Activated T-helper 2 cell treated with anti-CD3 and anti-CD28 coated beads, Interferon-gamma antibody, Interleukin-2, Interleukin-4, amounts not matched to agents 10 μg/mL and 5 μg/mL and 100 μg/mL, durations not matched to agents 14 hours and 24 hours and 36 hours (primary cell): ENCODE data around the gene HOXD12. TPM values are rescaled to one million over a fixed set of nuclear protein-coding genes. Genes with fewer than 3 reads are reported as not detected.

Experiments used
- DNase-seq: peaks from one replicate; pipeline ENCODE4 v3.0.0; 2021; ENCODE audit warnings: low spot score
- H3K27ac Mint-ChIP-seq: one replicate; pipeline ENCODE4 v1.8.0; 2021; ENCODE audit warnings: mixed read lengths
- H3K27me3 Mint-ChIP-seq: one replicate; pipeline ENCODE4 v1.8.0; 2021; ENCODE audit warnings: low read depth, mixed read lengths
- H3K36me3 Mint-ChIP-seq: one replicate; pipeline ENCODE4 v1.8.0; 2021; ENCODE audit warnings: low read depth, mixed read lengths
- H3K4me1 Mint-ChIP-seq: one replicate; pipeline ENCODE4 v1.8.0; 2021; ENCODE audit warnings: low read depth, mixed read lengths
- H3K4me3 Mint-ChIP-seq: one replicate; pipeline ENCODE4 v1.8.0; 2021; ENCODE audit warnings: low read depth, mild to moderate bottlenecking, moderate library complexity, mixed read lengths
- H3K9me3 Mint-ChIP-seq: one replicate; pipeline ENCODE4 v1.8.0; 2021; ENCODE audit warnings: mixed read lengths
- intact Hi-C: fragments of 100-400 bp; cut with micrococcal nuclease; formaldehyde crosslinking; loops from one replicate; pipeline ENCODE4 v1.15.1; 2023
- total RNA-seq: library from RNA; stranded (reverse); gene quantifications from 2 replicates; pipeline ENCODE4 v1.2.3, GENCODE V29; 2022

HOXD12 gene
- total RNA-seq, 1 donor from 2014 or later = not detected

DNA sequence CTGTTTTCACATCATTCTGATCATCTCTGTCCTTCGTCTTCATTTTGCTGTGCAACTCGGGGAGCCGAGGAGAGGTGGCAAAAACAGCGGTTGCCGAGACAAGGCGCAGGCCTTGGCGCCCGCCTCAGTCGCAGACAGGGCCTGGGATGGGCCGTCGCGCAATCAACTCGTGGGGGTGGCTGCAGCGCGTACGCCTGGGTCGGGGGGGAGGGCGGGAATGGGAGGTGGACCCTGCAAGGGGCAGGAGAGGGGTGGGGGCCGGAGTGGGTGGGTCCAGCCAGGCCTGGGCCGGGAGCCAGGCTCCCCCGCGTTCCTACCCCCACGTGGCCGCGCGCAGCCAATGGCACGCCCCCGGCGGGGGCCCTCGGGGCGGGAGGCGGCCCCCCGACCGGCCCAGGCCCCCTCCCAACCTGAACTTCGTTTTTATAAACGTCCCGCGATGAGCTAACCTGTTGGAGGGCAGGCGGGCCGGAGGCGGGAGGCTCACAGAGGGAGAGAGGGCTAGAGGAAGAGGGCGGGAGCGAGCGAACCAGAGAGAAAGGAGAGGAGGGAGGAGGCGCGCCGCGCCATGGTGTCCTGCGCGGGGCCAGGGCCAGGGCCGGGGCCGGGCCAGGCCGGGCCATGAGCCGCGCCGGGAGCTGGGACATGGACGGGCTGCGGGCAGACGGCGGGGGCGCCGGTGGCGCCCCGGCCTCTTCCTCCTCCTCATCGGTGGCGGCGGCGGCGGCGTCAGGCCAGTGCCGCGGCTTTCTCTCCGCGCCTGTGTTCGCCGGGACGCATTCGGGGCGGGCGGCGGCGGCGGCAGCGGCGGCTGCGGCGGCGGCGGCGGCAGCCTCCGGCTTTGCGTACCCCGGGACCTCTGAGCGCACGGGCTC lies 7.1 kb upstream of the HOXD12 start, which contains the start of gene HOXD13:
TSS of gene HOXD13 (plus strand) at position 452 of the 875 bp plus-strand sequence. CDS start at position 622, 170 bp downstream.
- no peak for DNase-seq
- no peaks in the 10 kb centered on the region for H3K36me3 Mint-ChIP-seq
- peaks cover 89% of the 10 kb centered on the region for H3K27me3 Mint-ChIP-seq
- H3K4me3 Mint-ChIP-seq = no peak within 1 kb of the TSS
- intact Hi-C loops = no loop called here
- H3K4me1 Mint-ChIP-seq = peaks cover 19% of the 10 kb centered on the region
- H3K27ac Mint-ChIP-seq = no peak within 1 kb of the TSS
- H3K9me3 Mint-ChIP-seq = no peaks in the 10 kb centered on the region

GRCh38 chr2:176093145-176093897 lies 6.3 kb upstream of the HOXD12 start:
- no peaks in the 10 kb centered on the region for H3K9me3 Mint-ChIP-seq
- no peak overlapping the region for H3K4me3 Mint-ChIP-seq
- H3K27me3 Mint-ChIP-seq = peaks cover 89% of the 10 kb centered on the region
- peaks cover 20% of the 10 kb centered on the region for H3K4me1 Mint-ChIP-seq
- H3K36me3 Mint-ChIP-seq = no peaks in the 10 kb centered on the region
- no peak for DNase-seq
- peak overlapping the region; percentile 1 for H3K27ac Mint-ChIP-seq
- intact Hi-C loops = no loop called here

- H3K27me3 Mint-ChIP-seq = peaks cover 89% of the 10 kb centered on the region
- DNase-seq = no peak
- no peak overlapping the region for H3K4me3 Mint-ChIP-seq
- H3K4me1 Mint-ChIP-seq = peaks cover 19% of the 10 kb centered on the region
- H3K27ac Mint-ChIP-seq = peak overlapping the region; percentile 1
- no peaks in the 10 kb centered on the region for H3K36me3 Mint-ChIP-seq
- no peaks in the 10 kb centered on the region for H3K9me3 Mint-ChIP-seq
- intact Hi-C loops = no loop called here
These were observed 5.7 kb upstream of the HOXD12 start for GRCh38 chr2:176093898-176094249.

- intact Hi-C loops = no loop called here
- no peak overlapping the region for H3K27ac Mint-ChIP-seq
- no peak overlapping the region for H3K4me3 Mint-ChIP-seq
- no peaks in the 10 kb centered on the region for H3K36me3 Mint-ChIP-seq
- peaks cover 19% of the 10 kb centered on the region for H3K4me1 Mint-ChIP-seq
- H3K27me3 Mint-ChIP-seq = peaks cover 89% of the 10 kb centered on the region
- no peaks in the 10 kb centered on the region for H3K9me3 Mint-ChIP-seq
- no peak for DNase-seq
These were observed 5.2 kb upstream of the HOXD12 start for GRCh38 chr2:176094349-176094748.

DNA sequence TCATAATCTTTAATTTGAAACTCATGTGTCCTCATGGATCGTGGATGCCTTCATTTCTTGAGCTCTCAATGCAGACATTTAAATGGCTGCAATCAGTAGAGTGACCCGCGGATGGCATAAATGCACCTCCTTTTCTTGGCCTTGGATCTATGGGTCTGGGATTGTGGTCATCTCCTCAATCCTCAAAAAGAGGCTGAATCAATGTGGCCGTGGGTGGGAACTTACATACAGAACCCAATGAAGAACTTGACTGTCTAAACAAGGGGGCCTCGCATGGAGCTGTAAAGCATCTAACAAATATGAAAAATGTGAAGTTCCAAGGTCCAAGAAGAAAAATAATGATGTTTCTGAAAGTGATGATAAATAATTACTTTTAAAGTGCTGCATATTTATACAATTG lies 4.2 kb upstream of the HOXD12 start:
- Mint-ChIP-seq H3K4me3 (no peak overlapping the region), H3K9me3 (no peaks in the 10 kb centered on the region), H3K4me1 (peaks cover 19% of the 10 kb centered on the region), H3K36me3 (no peaks in the 10 kb centered on the region), H3K27ac (no peak overlapping the region), H3K27me3 (peaks cover 86% of the 10 kb centered on the region)
- intact Hi-C loops = loop anchor here (5.0 kb wide), 1 partner anchor 37 kb away; no protein-coding TSS in a partner anchor
- DNase-seq = no peak

- Mint-ChIP-seq H3K9me3 (no peaks in the 10 kb centered on the region), H3K36me3 (no peaks in the 10 kb centered on the region), H3K27me3 (peaks cover 86% of the 10 kb centered on the region), H3K4me1 (peaks cover 19% of the 10 kb centered on the region), H3K4me3 (peak overlapping the region; percentile 54), H3K27ac (no peak overlapping the region)
- no peak for DNase-seq
- intact Hi-C loops = loop anchor here (2.0 to 5.0 kb wide), 4 partner anchors 14 to 730 kb away; partner anchors contain the start of gene EVX2
These were observed 3.2 kb upstream of the HOXD12 start for GRCh38 chr2:176096243-176096985.

GRCh38 chr2:176096986-176097819 lies 2.4 kb upstream of the HOXD12 start:
- no peak for DNase-seq
- H3K9me3 Mint-ChIP-seq = no peaks in the 10 kb centered on the region
- H3K4me3 Mint-ChIP-seq = peak overlapping the region; percentile 45
- peaks cover 86% of the 10 kb centered on the region for H3K27me3 Mint-ChIP-seq
- intact Hi-C loops = loop anchor here (1.0 to 5.0 kb wide), 5 partner anchors 14 to 730 kb away; partner anchors contain the start of gene EVX2
- H3K27ac Mint-ChIP-seq = no peak overlapping the region
- H3K36me3 Mint-ChIP-seq = no peaks in the 10 kb centered on the region
- peaks cover 15% of the 10 kb centered on the region for H3K4me1 Mint-ChIP-seq

GRCh38 chr2:176097820-176098365 lies 1.7 kb upstream of the HOXD12 start:
- Mint-ChIP-seq H3K27me3 (peaks cover 92% of the 10 kb centered on the region), H3K27ac (no peak overlapping the region), H3K4me3 (no peak overlapping the region), H3K36me3 (no peaks in the 10 kb centered on the region), H3K9me3 (no peaks in the 10 kb centered on the region), H3K4me1 (peaks cover 15% of the 10 kb centered on the region)
- no peak for DNase-seq
- intact Hi-C loops = loop anchor here (1.0 to 5.0 kb wide), 5 partner anchors 13 to 731 kb away; partner anchors contain the start of gene EVX2

- H3K4me3 Mint-ChIP-seq = no peak overlapping the region
- H3K36me3 Mint-ChIP-seq = no peaks in the 10 kb centered on the region
- intact Hi-C loops = loop anchor here (5.0 kb wide), 1 partner anchor 34 kb away; no protein-coding TSS in a partner anchor
- H3K9me3 Mint-ChIP-seq = no peaks in the 10 kb centered on the region
- DNase-seq = no peak
- no peak overlapping the region for H3K27ac Mint-ChIP-seq
- peaks cover 15% of the 10 kb centered on the region for H3K4me1 Mint-ChIP-seq
- H3K27me3 Mint-ChIP-seq = peaks cover 93% of the 10 kb centered on the region
These were observed 1.0 kb upstream of the HOXD12 start for GRCh38 chr2:176098366-176099158.

DNA sequence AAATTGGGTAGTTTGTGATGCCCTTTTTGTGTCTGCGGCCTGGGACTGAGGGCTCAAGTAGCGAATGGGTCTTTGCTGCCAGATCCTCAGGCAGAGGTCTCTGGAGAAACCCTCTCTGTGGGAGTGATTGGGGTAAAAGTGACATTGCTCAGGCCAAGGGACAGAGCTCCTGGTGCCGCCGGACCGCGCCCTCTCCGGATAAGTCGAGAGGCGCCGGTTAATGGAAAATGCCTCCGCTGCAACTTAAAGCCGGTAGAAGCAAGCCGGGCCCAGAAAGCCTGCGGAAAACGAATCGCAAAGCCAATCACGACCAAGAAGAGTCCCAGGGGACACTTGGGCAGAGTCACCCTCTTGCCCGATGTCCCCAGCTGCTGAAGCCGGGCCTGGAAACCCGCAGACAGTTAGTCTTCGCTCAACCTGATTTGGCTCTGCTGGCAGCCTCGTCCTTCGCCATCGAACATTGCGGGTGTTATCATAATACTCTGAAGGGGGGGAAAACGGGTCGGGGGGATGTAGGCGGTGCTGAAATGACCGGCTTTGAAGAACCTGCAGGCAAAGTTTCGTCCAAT lies 352 bp upstream of the HOXD12 start:
- Mint-ChIP-seq H3K9me3 (no peaks in the 10 kb centered on the region), H3K27ac (no peak overlapping the region), H3K27me3 (peaks cover 92% of the 10 kb centered on the region), H3K4me1 (peaks cover 13% of the 10 kb centered on the region), H3K36me3 (no peaks in the 10 kb centered on the region), H3K4me3 (no peak overlapping the region)
- intact Hi-C loops = loop anchor here (5.0 kb wide), 1 partner anchor 33 kb away; no protein-coding TSS in a partner anchor
- no peak for DNase-seq
